ENCODE data around the gene XPO6.
A peak's percentile ranks its signal among the peaks of the same experiment; 100 is the strongest.

Gene XPO6

GRCh38 chr16:28183484-28183883 lies 28.3 kb downstream of the XPO6 start:
- DNase-seq (ENCODE audit: low spot score), result no peak

GRCh38 chr16:28182801-28183200 lies 29.0 kb downstream of the XPO6 start:
- no peak for DNase-seq (ENCODE audit: low spot score)

DNA sequence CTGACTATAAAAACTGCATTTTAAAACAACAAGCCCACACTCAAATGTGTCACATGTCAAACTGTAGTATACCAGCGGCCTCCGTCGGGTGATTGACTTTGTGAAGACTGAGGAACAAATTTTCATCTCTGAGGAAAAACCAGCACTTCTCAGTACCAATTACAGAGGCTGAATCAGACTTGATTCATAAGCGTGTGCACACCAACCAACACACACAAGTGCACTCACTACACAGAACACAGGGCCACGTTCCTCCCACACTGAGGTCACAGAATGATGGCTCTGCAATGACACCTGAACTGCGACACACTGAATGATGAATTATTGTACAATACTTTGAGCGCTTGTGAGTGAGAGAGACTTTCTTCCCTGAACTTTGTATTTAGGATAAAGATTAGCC lies 29.6 kb downstream of the XPO6 start:
- no peak for DNase-seq (ENCODE audit: low spot score)

DNA sequence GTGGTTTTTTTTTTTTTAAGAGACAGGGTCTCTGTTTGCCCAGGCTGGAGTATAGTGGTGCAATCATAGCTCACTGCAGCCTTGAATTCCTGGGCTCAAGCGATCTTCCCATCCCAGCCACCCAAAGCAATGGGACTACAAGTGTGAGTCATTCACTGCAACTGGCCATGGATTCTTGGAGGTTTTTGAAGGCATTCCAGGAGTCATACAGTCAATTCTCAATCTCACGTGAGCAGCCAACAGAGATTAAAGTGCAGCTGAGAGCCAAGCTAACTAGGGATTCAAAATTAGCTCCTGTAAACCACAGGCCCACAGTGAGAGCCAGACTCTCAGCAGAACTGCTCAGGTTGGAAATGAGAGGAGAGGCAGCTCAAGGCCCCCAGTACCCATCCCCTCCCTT lies 30.2 kb downstream of the XPO6 start:
- DNase-seq (ENCODE audit: low spot score), result peak; percentile 81

DNA sequence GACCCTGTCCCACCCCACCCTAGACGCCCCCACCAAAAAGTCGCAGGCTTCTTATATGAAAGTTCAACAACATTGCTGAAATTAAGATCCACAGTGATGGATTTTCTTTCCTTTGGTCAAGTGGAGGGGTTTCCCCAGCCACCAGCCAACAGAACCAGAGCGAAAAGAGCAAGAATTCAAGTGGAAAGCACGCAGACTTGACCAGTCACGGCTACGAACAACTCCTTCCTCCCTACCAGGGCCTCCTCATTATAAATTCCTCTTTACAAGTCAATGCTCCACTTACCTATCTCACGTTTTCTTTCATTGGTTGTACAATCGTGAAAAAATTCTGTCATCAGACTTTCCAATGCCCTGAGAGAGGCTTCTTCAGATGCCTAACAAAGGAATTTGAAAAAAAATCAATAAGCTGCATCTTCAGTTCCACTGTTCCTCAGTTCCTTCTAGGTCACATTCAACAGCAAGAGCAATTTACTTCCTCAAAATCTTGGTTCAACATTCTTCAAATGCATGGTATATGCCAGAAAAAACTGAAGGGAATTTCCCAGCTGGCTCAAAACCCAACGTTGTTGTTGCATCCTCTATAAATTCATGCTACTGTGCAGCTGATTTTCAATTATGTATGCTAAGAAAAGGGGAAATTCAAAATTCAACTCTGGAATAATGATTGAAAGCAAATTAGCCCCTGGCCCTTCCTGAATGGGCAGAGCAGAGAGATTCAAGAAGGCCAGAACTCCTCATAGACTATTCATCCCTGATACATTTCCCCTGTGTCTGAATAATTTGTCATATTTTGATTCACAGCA lies 30.9 kb downstream of the XPO6 start:
- peak; percentile 21 for DNase-seq (ENCODE audit: low spot score)

DNA sequence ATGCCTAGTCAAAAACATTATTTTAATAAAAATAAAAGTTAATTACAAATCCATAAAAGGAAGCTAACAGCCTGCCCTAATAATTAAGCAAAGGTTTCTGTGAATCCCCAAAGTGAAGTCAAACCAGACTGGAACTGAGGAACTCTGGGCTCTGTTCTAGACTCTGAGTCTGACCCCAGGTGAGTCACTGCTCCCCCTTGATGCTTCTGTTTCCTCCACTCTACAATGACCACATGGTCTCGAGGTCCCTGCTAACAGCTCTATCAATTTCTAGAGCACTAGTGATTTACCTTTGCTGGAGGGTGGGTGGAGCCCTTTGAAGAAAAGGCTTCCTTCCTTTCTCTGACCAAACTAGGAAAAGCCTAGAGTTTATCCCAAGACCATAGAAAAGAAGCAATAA lies 32.4 kb downstream of the XPO6 start:
- DNase-seq (ENCODE audit: low spot score), result no peak

- no peak for DNase-seq (ENCODE audit: low spot score)
These were observed 36.0 kb downstream of the XPO6 start for GRCh38 chr16:28175715-28176114.

DNA sequence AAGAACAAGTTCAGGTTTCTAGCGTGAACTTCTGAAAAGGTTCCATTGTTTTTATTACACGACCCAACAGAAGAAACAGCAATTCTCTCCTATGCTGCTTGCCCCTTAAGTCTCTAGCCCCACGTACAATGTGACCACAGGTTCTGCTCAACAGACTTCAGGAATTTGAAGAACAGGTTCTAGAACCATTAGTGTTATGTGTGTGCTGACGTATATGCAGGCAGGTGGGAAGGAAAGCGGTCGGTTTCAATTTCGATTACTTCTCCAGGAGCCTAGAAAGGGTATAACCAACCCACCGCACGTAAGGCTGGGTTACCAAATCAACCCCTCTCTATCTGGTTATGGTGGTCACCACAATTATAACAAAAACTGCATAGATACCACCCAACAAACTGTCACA lies 39.4 kb downstream of the XPO6 start:
- no peak for DNase-seq (ENCODE audit: low spot score)

GRCh38 chr16:28171816-28172215 lies 39.9 kb downstream of the XPO6 start:
- DNase-seq (ENCODE audit: low spot score), result no peak

- DNase-seq (ENCODE audit: low spot score), result no peak
These were observed 42.7 kb downstream of the XPO6 start for GRCh38 chr16:28168991-28169554.

GRCh38 chr16:28167730-28168129 lies 44.0 kb downstream of the XPO6 start:
- DNase-seq (ENCODE audit: low spot score), result no peak

GRCh38 chr16:28167221-28167620 lies 44.5 kb downstream of the XPO6 start:
- no peak for DNase-seq (ENCODE audit: low spot score)

DNA sequence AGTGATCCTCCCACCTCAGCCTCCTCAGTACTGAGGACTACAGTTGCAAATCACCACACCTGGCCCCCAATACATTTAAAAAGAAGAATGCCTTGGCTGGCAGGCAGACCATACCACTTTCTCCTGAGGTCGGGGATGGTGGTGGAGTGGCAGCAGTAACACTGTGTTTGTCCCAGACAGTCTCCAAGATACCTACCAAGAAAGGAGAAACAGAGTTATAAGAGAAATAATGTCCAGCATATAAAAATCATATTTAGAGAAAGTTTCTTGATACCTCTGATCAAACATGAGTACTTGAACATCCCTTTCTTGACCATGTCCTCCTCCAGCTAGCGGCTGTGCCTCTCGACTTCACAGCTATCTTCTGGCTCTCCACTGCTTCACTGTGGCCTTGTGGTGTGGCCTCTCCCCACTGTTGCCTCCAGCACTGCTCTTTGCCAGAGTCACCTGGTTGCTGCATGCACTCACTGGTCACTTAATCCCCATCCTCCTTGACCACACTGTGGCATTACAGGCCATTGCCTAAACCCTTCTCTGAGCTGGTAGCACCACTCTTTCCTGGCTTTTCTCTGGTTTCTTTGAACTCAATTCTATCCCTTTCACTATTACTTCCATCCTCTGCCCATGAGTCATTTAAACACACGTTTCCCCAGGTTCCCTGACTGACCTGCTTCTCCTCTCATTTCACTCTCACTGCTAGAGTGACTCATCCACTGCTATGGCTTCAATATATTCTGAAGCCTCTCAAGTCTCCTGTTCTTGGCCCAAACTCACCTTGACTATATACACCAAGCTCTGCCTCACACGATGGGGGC lies 45.2 kb downstream of the XPO6 start:
- no peak for DNase-seq (ENCODE audit: low spot score)

DNA sequence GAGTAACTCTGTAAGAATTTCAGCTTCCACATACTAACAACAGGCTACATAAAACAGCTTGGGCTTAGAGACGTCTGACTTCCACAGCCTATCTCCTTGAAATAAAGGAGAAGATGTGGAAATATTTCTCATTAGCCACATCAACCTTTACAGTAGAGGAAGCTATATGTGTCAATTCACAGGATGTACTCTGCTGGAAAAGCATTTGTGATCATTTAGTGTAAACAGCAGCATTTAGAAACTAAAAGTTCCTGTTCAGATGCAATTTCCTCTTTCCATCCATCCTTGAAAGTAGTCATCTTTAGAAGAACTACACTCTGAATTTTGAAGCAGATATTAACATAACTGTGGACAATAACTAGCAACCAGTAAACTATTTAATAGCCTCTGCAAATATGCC lies 46.2 kb downstream of the XPO6 start:
- DNase-seq (ENCODE audit: low spot score), result no peak

DNA sequence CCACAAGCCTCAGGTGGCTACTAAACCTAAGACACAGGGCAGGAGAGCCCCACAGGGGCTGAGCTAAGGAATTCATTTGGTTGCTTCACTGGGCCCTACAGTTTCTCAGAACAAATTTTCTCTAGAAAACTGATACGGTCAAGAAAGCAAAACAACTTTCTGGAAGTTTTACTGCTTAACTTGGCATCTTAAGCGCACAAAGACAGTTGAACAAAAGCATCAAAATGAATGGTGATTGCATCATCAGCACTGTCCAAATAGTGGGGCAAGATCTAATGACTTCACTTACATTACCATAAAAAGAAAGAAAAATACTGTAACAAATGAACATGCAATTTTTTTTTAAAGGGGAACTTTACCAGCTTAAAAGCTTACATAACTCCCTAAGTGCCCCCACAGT lies 47.6 kb downstream of the XPO6 start:
- peak; percentile 43 for DNase-seq (ENCODE audit: low spot score)

DNA sequence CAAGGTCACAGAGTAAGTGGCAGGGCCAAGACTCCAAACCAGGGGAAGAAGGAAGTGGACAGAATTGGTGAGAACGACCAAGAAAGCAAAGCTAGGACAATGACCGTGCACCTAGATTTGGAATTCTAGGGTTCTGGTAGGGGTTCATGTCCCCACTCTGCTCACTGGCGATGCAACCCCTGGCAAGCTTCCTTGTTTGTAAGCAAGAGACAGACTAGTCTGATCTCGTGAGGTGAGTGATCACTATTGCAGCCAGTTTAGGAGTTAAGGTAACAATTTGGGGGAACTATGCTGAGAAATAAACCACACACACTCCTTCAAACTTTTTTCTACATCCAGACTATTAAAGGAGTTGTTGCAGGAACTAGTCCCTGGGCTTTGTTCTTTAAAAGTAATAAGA lies 48.1 kb downstream of the XPO6 start:
- DNase-seq (ENCODE audit: low spot score), result no peak

DNA sequence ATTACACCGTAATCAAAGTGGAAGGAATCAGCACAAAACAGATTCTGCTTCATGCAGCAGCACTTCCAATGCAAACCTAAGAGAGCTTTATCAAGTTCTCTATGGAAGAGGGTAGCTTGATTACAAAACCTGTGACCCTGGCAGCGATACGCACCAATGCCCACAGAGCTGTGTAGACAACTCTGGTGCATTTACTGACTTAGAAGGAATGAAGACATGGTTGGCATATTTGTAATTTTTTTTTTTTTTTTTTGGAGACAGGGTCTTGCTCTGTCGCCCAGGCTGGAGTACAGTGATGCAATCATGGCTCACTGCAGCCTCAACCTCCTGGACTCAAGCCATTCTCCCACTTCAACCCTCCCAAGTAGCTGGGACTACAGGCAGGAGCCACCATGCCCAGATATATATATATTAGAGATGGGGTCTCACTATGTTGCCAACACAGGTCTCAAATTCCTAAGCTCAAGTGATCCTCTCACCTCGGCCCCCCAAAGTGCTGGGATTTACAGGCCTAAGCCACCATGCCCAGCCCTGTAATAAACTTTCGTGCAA lies 49.4 kb downstream of the XPO6 start:
- no peak for DNase-seq (ENCODE audit: low spot score)

DNA sequence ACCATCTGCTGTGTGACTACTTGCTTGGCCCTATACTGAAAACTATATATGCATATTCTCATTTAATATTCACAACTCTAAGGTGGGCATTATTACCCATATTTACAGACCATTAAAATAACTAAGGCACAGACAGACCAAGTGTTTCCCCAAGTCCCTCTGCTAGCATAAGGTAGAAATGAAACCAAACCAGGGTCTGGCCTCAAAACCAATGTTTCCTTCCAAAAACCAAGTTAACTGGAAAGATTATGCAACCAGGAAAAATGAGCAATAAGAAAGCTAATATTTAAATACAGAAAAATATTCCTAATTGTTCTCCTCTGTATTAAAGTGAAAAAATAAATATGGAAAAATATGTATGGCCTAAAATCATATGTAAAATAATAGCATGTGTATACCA lies 50.1 kb downstream of the XPO6 start:
- DNase-seq (ENCODE audit: low spot score), result no peak

DNA sequence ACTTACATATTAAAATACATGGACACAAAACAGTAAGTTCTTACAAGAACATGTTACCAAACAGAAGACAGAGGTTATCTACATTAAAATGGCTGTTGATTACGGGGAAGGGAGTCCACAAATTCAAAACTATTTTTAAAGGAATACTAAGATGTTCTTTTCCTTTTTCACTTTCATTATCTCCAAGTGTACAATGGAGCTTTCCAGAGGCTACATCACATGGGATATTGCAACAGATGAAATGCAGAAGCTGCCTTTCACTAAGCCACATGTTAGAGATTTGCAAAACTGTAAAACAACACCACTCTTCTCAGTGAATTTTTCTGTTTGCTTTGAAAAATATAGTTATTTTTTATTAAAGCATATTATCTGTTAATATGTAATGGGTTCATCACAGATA lies 53.6 kb downstream of the XPO6 start:
- peak; percentile 63 for DNase-seq (ENCODE audit: low spot score)

- DNase-seq (ENCODE audit: low spot score), result no peak
These were observed 55.6 kb downstream of the XPO6 start for GRCh38 chr16:28156056-28156680.

- DNase-seq (ENCODE audit: low spot score), result no peak
These were observed 56.5 kb downstream of the XPO6 start for GRCh38 chr16:28155293-28155692.

GRCh38 chr16:28151180-28151579 lies 60.6 kb downstream of the XPO6 start:
- DNase-seq (ENCODE audit: low spot score), result no peak

All from GM03348 (cell line).